ENCODE data around the gene HINT3. TPM values are rescaled to one million over a fixed set of nuclear protein-coding genes. Genes with fewer than 3 reads are reported as not detected.

HINT3 gene
- total RNA-seq, 4 donors from 2014 or later = 12.5 to 27.0 (median 16.6) TPM

DNA sequence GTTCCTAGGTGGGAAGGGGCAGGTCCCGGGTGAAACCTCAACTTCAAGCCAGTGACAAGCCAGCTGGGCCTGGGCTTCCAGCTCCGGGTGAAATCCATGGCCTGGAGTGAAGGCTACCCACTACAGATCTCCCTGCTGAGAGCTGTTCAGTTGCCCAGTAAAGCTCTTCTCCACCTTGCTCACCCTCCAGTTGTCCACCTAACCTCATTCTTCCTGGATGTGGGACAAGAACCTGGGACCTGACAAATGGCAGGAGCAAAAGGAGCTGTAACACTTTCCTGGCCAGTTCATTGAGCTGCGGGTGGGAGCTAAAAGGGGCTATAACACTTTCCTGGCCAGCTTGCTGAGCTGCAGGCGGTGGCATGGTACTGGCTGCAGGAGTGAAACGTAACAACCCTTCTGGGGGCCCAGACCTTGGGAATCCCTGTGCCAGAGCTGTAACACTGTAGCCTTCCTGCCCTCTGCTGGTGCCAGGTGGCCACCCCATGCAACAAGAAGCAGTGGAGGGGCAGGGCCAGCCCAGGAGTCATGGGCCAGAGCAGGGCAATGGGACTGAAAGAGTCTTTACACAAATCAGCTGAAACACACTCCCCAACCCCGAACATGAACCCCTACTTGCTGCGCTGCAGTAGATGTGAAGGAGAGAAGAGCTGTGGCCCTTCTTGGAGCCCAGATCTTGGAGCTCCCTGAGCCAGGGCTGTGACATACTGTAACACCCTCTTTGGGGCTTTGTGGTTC lies 3.6 kb upstream of the HINT3 start:
- Histone ChIP-seq H3K9me3 (no peaks in the 10 kb centered on the region), H3K27ac (no peak overlapping the region), H3K36me3 (no peaks in the 10 kb centered on the region), H3K4me3 (no peak overlapping the region), H3K4me1 (peaks cover 15% of the 10 kb centered on the region), H3K27me3 (no peaks in the 10 kb centered on the region)
- no peak for TF ChIP-seq POLR2A (IDR thresholded peaks at IDR 0.05)
- no peak for TF ChIP-seq EP300 (IDR thresholded peaks at IDR 0.05)
- TF ChIP-seq, protein P1, sequence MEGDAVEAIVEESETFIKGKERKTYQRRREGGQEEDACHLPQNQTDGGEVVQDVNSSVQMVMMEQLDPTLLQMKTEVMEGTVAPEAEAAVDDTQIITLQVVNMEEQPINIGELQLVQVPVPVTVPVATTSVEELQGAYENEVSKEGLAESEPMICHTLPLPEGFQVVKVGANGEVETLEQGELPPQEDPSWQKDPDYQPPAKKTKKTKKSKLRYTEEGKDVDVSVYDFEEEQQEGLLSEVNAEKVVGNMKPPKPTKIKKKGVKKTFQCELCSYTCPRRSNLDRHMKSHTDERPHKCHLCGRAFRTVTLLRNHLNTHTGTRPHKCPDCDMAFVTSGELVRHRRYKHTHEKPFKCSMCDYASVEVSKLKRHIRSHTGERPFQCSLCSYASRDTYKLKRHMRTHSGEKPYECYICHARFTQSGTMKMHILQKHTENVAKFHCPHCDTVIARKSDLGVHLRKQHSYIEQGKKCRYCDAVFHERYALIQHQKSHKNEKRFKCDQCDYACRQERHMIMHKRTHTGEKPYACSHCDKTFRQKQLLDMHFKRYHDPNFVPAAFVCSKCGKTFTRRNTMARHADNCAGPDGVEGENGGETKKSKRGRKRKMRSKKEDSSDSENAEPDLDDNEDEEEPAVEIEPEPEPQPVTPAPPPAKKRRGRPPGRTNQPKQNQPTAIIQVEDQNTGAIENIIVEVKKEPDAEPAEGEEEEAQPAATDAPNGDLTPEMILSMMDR (IDR thresholded peaks at IDR 0.05) = no peak
- no peak for TF ChIP-seq POLR2AphosphoS5 (IDR thresholded peaks at IDR 0.05)
- WGBS = 75% methylated on average over 7 of the region's 7 CpGs
- no peak for DNase-seq (ENCODE audit: low spot score in 2 of 2)

DNA sequence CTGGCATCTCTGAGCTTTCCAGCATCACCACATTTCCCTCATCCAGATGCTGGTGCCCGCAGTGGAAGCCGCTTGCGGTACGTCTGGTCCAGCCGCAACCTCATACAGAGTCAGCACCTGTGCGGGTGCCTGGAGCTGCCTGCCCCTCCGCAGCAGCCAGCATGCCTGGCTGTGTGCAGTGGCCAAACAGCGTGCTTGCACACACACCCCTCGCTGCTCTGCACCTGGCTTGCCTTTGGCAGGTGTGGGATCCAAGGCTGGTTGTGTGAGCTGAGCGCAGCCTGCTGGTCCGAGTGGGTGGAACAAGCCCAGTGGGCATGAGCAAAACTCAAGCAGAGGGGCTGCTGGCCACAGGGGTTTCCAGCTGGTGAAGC lies 3.1 kb upstream of the HINT3 start:
- peaks cover 18% of the 10 kb centered on the region for H3K4me1 ChIP-seq
- WGBS = 80% methylated on average over 1 of the region's 11 CpGs
- no peaks in the 10 kb centered on the region for H3K36me3 ChIP-seq
- H3K9me3 ChIP-seq = no peaks in the 10 kb centered on the region
- H3K27ac ChIP-seq = no peak overlapping the region
- no peaks in the 10 kb centered on the region for H3K27me3 ChIP-seq
- no peak for DNase-seq (ENCODE audit: low spot score in 2 of 2)
- no peak overlapping the region for H3K4me3 ChIP-seq
- TF ChIP-seq POLR2AphosphoS5 (IDR thresholded peaks at IDR 0.05) (no peak), POLR2A (IDR thresholded peaks at IDR 0.05) (no peak), EP300 (IDR thresholded peaks at IDR 0.05) (no peak)
- TF ChIP-seq, protein P1 (IDR thresholded peaks at IDR 0.05) = no peak

DNA sequence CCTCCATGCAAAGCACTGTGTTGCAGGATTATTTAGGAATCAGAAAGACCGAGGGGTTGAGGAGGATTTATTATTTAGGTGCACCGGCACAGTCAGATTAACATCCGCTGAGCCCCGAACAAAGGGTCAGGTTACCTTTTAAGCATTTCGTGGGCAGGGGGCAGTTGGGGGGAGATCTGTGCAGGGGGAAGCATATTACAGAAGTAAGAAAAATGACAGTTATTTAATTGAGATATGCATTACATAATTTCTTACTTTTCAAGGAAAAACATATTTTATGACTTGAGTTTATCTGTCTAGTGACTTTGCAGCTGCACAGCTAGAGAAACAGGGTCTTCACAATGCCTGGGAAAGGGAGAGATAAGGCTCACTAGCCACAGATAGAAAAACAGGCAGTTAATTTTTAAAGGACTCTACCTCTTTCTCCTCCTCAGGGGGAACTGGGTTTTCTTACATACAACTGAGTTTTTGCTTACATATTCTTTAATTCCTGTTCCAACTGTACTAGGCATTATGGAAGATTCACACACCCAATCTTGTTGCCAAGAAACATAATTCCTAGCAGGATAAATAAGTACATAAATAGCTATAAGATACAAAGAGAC lies 1.7 kb upstream of the HINT3 start:
- TF ChIP-seq POLR2AphosphoS5 (IDR thresholded peaks at IDR 0.05) = no peak
- TF ChIP-seq, protein P1 (IDR thresholded peaks at IDR 0.05) = no peak
- TF ChIP-seq EP300 (IDR thresholded peaks at IDR 0.05) = no peak
- no peak for TF ChIP-seq POLR2A (IDR thresholded peaks at IDR 0.05)
- no peak overlapping the region for H3K4me3 ChIP-seq
- H3K27me3 ChIP-seq = no peaks in the 10 kb centered on the region
- no peak for DNase-seq (ENCODE audit: low spot score in 2 of 2)
- peaks cover 30% of the 10 kb centered on the region for H3K4me1 ChIP-seq
- 44% methylated on average over 5 of the region's 5 CpGs for WGBS
- no peaks in the 10 kb centered on the region for H3K9me3 ChIP-seq
- H3K27ac ChIP-seq = no peak overlapping the region
- H3K36me3 ChIP-seq = no peaks in the 10 kb centered on the region

DNA sequence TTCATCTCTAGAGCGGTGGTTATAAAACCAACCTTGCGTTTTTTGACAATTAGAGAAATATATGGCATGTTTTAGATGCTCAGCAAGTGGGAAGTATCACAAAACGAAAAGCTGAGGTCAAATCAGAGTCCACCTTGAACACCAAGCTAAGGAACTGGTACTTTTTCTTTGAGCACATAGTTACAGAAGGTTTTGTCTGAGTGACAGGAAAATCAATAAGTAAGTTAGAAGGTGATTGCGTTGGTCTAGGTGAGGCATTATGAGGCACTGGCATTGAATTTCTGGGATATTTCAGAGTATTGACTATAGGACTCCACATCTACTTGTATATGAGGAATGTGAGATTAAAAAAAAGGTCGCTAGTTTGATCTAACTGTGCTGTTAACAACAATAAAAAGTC lies 597 bp upstream of the HINT3 start:
- Histone ChIP-seq H3K4me1 (peaks cover 32% of the 10 kb centered on the region), H3K36me3 (no peaks in the 10 kb centered on the region), H3K4me3 (peak overlapping the region; percentile 99), H3K27ac (no peak overlapping the region), H3K9me3 (no peaks in the 10 kb centered on the region), H3K27me3 (no peaks in the 10 kb centered on the region)
- DNase-seq (ENCODE audit: low spot score in 2 of 2) = no peak
- no peak for TF ChIP-seq EP300 (IDR thresholded peaks at IDR 0.05)
- no peak for TF ChIP-seq POLR2AphosphoS5 (IDR thresholded peaks at IDR 0.05)
- TF ChIP-seq POLR2A (IDR thresholded peaks at IDR 0.05) = no peak
- TF ChIP-seq, protein P1 (IDR thresholded peaks at IDR 0.05) = no peak
- 49% methylated on average over 5 of the region's 5 CpGs for WGBS

DNA sequence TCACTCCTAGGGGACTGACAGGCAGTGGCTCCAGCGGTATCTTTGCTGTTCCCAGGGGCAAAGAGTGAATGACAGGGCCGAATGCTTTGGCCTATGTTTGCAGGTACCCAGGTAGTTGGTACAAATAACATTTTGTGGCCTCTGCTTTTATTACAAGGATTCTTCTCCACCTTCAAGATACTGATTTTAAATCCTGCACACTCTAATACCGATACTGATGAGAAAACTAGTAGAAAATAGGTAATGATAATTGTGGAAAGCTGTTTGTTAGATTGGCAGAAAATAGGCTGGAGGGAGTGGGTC lies 772 bp downstream of the HINT3 start:
- H3K36me3 ChIP-seq = no peaks in the 10 kb centered on the region
- TF ChIP-seq POLR2A (IDR thresholded peaks at IDR 0.05) = no peak
- TF ChIP-seq, protein P1 (IDR thresholded peaks at IDR 0.05) = no peak
- TF ChIP-seq EP300 (IDR thresholded peaks at IDR 0.05) = no peak
- TF ChIP-seq POLR2AphosphoS5 (IDR thresholded peaks at IDR 0.05) = no peak
- H3K4me3 ChIP-seq = peak overlapping the region; percentile 99
- H3K4me1 ChIP-seq = peaks cover 32% of the 10 kb centered on the region
- no peaks in the 10 kb centered on the region for H3K27me3 ChIP-seq
- H3K27ac ChIP-seq = peak overlapping the region; percentile 94
- H3K9me3 ChIP-seq = no peaks in the 10 kb centered on the region
- WGBS = 0% methylated on average over 3 of the region's 3 CpGs
- DNase-seq (ENCODE audit: low spot score in 2 of 2) = no peak

All from suprapubic skin (tissue), 4 donors.